HG03139 (cell line): ENCODE measurements around the gene AFF1.
"Not testable (repeated sequence)": the region's sequence is repeated elsewhere in the genome, so short reads cannot be mapped to it uniquely, and the experiment has no call there.

Source experiments
- ATAC-seq: cut with Tn5 transposase; IDR thresholded peaks from one replicate; pipeline ENCODE4 v1.9.1; 2021; ENCODE audit not compliant: unreplicated experiment

AFF1 gene

GRCh38 chr4:87134122-87134521, 199.3 kb downstream of the AFF1 start:
- ATAC-seq, result no peak

GRCh38 chr4:87141428-87141827, 206.6 kb downstream of the AFF1 start:
- ATAC-seq, result no peak

- no peak for ATAC-seq
These were observed 209.5 kb downstream of the AFF1 start for GRCh38 chr4:87144356-87144755.

DNA sequence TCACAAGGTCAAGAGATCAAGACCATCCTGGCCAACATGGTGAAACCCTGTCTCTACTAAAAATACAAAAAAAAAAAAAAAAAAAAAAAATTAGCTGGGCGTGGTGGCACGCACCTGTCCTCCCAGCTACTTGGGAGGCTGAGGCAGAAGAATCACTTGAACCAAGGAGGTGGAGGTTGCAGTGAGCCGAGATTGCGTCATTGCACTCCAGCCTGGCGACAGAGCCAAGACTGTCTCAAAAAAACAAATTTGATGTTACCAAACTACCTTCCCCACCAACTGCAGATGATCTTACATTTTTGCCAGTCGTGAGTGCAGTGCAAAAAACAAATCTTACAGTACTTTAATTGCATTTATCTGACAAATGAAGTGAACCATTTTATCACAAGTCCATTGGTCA, 211.1 kb downstream of the AFF1 start:
- ATAC-seq, result not testable (repeated sequence)

DNA sequence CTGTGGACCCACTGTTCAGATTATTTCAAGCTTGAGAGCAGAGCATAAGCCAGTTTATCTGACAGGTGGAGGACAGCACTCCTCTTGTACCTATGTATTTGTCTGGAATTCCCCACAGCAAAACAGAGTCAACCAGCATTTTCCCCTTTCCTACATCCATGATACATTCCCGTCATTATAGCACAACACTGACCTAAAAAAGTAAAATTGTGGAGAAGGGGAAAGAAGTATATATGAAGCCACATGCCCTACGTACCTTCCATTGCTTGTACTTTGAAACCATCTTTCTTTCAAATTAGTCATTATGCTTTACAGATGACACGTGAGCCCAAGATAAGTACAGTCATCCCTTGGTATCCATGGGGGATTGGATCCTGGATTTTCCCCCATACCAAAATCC, 212.3 kb downstream of the AFF1 start:
- ATAC-seq, result no peak

DNA sequence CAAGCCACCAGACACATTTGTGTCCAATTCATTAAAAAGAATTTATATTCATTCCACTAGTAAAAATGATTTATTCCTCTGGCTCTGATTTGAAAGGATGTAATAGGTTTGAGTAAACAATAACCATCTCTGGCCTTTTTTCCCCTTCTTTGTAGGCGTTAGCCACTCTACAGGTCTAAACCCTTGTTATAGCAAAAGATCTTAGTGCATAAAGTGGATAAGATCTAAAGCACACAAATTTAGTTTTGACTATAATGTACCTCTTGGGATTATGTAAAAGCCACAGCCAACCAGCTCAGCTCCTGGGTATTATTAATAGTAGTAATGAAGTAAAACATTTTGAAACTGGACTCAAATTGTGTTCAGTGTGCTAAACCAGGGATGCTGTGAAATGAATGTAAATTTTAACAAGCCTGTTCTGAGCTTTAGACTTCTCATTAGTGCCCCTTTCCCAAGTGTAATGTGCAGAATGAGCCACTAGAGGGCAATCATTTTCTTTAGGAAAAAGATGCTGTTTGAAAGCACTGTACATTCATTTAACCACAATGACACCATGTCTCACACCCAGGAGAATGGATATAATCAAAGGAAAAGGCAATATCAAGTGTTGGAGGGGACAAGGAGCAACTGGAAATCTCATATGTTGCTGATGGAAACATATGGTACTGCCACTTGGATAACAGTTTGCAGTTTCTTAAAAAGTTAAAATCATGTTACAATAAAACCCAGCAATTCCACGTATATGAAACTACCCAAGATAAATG, 215.9 kb downstream of the AFF1 start:
- peak; percentile 42 for ATAC-seq

GRCh38 chr4:87151730-87152129, 216.9 kb downstream of the AFF1 start:
- ATAC-seq, result no peak

DNA sequence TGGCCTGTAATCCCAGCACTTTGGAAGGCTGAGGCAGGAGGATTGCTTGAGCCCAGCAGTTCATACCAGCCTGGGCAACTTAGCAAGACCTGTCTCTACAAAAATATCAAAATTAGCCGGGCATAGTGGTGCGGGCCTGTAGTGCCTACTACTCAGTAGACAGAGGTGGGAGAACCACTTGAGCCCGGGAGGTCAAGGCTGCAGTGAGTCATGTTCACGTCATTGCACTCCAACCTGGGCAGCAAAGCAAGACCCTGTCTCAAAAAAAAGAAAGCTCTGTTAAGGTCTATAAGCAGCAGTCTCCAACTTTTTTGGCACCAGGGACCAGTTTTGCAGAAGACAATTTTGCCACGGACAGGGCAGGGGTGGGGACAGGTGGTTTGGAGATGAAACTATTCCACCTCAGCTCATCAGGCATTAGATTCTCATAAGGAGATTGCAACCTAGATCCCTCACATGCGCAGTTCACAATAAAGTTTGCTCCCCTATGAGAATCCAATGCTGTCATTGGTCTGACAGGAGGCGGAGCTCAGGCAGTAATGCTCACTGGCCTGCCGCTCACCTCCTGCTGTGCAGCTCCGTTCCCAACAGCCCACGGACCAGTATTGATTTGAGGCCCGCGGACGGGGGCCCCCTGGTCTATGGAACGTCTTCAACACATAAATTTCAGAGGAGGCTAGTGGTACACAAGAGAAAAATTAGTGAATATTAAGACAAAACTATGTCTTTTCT, 217.7 kb downstream of the AFF1 start:
- no peak for ATAC-seq

DNA sequence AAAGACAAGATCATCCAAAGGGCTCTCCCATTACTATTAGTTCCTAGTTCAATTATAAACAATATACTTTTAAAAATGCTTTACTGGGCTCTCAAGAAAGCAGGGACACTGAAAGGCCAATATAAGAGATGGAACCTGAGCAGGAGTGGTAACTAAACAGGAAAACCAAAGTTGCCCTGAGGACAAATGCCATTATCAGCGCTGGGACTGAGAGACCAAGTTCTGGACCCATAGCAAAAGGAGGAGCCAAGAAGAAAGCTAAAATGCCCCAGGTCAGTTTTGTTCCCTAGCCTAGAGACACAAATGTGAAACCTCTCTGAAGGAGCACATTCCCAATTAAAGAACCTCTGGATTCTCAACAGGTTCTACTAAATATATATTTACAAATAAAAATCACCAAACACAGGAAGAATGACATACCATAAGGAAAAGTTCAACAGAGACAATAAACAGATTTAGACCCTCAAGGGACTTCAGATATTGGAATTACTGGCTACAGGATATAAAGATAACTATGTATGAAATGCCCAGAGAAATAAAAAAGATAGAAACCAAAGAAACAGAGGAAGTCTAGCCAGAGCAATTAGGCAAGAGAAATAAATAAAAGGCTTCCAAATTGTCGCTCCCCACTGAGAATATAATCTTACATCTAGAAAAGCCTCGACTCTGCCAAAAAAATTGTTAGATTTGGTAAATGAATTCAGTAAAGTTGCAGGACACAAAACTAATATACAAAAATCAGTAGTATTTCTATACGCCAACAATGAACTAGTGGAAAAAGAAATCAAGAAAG, 218.5 kb downstream of the AFF1 start:
- ATAC-seq, result no peak

GRCh38 chr4:87165892-87166291, 231.1 kb downstream of the AFF1 start:
- ATAC-seq, result no peak

GRCh38 chr4:87166296-87166854, 231.6 kb downstream of the AFF1 start:
- no peak for ATAC-seq

GRCh38 chr4:87171944-87172343, 237.1 kb downstream of the AFF1 start:
- no peak for ATAC-seq

DNA sequence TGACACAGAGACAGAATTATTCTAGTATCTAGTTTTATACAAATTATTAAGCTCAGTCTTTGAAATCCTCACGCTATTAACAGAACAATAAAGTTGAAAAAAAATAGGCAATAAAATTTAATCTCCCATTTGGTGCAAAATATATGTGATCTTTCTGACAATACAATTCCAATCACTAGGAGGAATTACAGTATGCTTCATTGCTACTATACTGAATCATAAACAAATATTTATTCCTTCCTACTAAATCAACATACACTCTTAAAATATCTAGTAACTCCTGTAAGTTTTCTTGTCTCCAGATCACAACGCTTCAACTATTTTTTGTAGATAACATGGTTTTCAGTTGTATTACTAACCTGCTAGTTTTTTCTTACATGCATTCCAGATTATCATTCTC, 239.9 kb downstream of the AFF1 start:
- no peak for ATAC-seq

GRCh38 chr4:87179751-87180150, 244.9 kb downstream of the AFF1 start:
- no peak for ATAC-seq

DNA sequence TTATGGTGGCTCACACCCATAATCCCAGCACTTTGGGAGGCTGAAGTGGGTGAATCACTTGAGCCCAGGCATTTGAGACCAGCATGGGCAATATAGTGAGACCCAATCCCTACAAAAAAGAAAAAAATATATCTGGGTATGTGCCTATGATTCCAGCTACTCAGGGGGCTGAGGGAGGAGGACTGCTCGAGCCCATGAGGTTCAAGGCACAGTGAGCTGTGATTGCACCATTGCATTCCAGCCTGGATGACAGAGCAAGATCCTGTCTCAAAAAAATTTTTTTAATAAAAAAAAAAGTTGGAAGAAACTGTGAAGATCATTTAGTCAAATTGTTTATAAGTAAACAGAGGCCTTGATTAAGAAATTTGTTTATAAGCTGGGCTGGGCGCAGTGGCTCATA, 246.0 kb downstream of the AFF1 start:
- no peak for ATAC-seq

DNA sequence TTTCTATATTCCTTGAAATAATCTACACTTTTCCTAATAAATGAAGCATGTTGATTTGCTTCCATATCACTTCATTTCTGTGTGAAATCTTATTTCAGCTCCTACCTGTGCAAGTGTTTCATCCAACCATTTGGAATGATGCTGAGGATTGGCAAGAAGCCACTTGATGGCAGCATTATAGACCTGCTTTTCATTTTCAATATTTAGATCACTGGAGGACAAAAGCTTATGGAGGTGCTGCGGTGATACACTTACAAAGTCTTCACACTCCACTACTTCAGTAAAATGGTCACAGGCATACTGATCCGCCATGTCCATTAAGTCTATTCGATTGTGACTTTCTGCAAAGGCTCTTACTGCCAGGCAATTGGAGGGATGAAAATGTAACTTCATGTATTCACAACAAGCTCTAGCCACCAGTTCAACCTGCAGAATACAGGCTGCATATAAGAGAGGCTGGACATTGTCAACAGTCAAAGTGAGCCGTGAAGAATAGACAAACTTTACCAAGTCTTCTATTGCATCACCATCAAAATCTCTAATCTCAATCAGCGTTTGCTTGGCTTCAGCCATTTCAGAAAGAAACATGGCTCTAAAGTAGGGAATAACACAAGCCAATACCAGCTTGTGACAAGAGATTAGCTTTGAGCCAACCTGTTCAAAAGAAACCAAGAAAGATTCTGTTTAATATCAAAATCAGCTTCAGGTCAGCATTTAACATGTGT, 250.5 kb downstream of the AFF1 start:
- no peak for ATAC-seq

- no peak for ATAC-seq
These were observed 253.2 kb downstream of the AFF1 start for GRCh38 chr4:87188048-87188447.

- ATAC-seq, result no peak
These were observed 254.1 kb downstream of the AFF1 start for GRCh38 chr4:87188932-87189331.
